Middle frontal gyrus (tissue), 1 donor: ENCODE measurements around the gene PMEPA1.

Experiments used
- DNase-seq: peaks from one replicate; pipeline ENCODE4 v3.0.0-alpha.2; 2015; ENCODE audit warnings: low spot score; ENCODE audit errors: extremely low spot score

Gene PMEPA1

GRCh38 chr20:57737349-57737748 is 27.5 kb upstream of the PMEPA1 start:
- DNase-seq: no peak

DNA sequence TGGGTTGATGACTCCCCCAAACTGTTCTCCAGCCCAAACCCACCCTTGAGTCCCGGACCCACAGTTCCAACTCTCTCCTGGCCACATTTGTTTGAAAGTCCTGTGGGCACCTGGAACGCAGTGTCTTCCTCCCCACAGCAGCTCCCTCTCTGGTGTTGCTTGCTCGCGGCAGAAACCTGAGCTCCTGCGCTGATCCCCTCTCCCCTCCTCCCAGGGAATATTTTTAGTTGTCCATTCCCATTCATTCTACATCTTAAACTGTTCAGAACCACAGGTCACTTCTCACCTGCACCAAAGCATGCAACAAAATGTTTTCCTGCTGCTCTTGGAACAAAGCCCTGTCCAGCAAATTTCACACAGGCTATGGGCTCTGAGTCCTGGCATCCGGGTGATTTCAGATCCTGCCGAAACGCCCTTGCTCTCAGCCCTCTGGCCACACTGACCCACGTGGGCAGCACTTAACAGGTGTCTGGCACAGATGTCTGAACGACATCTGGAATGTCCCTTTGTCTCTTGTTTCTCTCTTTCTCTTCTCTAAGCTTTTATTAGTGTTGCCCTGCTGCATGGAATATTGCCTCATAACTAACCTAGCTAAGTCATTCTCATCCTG is 27.0 kb upstream of the PMEPA1 start:
- no peak for DNase-seq

GRCh38 chr20:57735831-57736737 is 26.3 kb upstream of the PMEPA1 start:
- no peak for DNase-seq

DNA sequence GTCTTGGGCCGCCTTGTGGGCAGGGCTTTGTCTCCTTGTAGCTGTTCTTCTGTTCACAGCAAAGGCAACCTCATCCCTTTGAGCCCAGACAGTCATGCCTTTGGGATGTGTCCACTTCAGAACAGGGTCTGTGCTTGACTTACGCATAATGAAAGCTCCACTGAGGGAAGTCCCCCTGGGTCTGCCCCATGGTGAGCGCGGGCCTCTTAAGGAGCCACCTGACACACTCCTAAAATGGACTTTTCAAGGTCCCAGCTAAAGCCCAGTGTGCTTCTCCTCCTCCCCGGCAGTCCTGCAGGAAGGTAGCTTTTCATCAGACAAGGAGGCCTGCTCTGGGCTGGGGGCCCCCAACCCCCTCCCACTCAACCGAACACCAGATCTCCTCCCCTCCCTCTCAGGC is 24.9 kb upstream of the PMEPA1 start:
- DNase-seq: no peak

DNA sequence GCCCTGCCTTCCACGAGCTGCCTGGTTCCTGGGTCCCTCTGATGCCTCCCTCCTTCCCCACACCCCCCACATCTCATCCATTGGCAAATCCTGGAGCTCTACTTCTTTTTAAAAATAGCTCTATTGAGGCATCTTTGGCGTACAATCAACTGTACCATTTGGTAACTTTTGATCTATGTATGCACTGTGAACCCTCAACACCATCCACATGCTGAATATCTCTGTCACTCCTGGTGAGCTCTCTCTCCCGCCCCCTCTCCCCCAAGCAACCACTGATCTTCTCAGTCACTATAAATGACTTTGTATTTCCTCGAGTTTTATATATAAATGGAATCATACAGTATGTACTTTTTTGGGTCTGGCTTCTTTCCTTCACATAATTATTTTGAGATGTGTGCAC is 22.4 kb upstream of the PMEPA1 start:
- no peak for DNase-seq

DNA sequence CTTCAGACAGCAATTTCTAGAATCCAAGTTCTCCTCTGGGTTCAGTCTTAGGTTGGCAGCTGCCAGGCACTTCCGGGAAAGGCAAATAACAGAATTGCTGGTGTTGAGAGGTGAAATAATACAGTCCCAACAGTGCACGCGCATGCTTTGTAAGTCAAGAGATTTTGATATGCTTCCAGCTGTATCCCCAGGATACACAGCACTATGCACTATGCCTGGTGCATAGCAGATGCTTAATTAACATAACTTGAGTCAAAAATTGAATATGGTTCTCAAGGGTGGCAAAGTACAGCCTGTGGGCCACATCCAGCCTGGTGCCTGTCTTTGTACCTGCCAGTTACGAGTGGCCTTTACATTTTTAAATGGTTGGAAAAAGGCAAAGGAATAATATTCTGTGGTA is 18.9 kb upstream of the PMEPA1 start:
- no peak for DNase-seq

GRCh38 chr20:57727863-57728262 is 18.0 kb upstream of the PMEPA1 start:
- DNase-seq: no peak

GRCh38 chr20:57725636-57726035 is 15.8 kb upstream of the PMEPA1 start:
- no peak for DNase-seq

GRCh38 chr20:57724610-57725405 is 15.0 kb upstream of the PMEPA1 start:
- DNase-seq: no peak

GRCh38 chr20:57723816-57724215 is 14.0 kb upstream of the PMEPA1 start:
- no peak for DNase-seq

DNA sequence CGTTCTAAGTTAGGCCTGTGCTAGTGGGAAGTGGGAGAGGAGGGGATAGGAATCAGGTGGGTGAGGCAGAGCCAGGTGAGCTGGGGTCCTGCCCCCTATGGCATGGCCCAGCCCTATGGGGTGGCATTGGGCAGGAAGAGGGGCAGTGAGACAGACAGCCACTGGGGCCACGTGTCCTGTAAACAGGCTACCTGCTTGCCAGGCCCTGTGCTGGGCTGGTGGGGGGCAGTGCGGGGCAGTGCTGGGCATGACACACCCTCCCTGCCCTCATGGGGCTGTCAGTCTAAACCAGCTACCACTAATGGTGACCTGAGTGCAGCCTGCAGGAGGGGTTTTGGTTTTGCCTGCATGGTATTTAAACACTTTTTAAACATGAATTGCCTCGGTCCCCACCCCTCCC is 10.1 kb upstream of the PMEPA1 start:
- no peak for DNase-seq

DNA sequence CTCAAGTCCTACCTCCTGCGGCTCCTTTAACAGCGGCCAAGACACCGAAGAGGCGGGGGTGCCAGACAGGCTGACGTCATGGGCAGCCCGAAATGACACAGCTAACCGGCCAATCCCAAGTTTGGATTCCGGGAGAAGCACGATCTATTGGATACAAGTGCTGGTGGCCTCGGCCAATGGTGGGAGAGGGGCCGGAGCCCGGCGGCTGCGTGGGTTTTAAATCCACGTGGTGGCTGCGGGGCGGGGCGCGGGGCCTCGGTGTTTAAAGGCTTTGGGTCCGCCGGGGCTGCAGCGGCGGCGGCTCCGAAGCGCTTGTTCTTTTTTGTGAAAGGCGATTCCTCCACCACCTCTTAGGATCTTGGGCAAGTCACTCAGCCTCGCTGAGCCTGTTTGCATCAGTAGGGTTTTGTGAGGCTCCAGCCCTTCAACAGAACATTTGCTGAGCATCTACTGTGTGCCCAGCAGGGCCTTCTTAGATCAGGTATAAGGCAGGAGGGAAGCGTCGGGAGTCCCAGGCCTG is 8.7 kb upstream of the PMEPA1 start:
- DNase-seq: peak; percentile 97

- no peak for DNase-seq
Measured at GRCh38 chr20:57717797-57718196, 8.0 kb upstream of the PMEPA1 start.

DNA sequence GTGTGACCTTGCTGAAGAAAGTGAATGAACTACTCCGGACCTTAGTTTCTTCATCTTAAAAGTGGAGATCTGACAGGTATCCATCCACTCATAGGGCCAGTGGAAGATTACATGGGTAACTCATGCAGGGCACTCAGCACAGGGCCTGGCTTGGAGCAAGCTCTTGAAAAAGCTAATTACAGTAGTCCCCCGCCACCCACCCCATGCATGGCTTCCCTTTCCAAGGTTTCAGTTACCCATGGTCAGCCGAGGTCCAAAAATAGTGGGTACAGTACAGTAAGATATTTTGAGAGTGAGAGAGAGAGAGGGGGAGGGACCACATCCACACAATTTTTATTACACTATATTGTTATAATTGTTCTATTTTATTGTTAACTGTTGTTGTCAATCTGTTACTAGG is 7.1 kb upstream of the PMEPA1 start:
- no peak for DNase-seq

DNA sequence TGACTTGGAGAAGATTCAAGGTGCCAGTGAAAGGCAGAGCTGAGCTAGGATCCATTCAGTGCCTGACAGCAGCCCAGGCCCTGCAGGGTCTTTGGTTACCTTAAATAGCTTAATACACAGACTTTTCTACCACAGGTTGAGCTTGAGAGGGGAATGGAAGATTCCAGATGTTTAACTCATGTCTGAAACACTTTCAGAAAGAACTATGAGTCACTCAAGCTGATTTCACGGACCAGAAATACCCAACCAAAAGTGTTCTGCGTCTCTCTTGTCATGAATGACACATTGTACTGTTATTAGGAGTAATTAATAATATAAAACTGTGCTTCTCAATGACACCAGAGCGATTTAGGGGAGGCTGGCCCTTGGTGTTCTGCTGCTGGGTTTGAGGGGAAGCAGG is 6.4 kb upstream of the PMEPA1 start:
- DNase-seq: no peak

DNA sequence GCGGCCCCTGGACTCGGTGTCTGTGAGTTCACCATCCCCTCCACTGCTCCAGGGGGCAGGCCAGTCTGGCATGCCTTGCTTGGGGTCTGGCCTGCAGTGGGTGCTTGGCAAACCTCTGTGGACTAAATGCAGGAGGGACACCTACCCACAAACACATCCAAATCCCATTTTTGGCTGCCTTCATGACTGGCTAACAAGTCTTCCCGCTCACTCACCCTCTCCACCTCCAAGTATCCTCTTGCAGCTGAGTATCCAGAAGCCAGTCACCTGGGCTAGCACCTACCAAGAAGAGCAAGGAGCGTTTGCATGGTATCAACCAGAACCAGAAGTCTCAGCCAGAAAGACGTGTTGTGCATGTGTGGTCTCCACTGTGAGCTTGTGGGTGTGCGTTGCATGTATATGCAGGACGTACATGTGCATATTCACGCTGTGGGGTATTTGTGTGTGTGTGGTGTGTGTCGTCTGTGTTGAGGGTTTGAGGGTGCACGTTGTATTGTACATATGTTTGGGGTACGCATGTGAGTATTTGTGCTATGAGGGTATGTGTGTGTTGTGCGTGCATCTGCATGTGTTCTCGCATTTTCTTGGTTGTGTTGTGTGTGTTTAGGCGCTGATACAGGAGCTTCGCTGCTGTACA is 5.6 kb upstream of the PMEPA1 start:
- no peak for DNase-seq

- DNase-seq: no peak
Measured at GRCh38 chr20:57714409-57715267, 4.8 kb upstream of the PMEPA1 start.

GRCh38 chr20:57713951-57714350 is 4.1 kb upstream of the PMEPA1 start:
- no peak for DNase-seq

GRCh38 chr20:57713505-57713903 is 3.7 kb upstream of the PMEPA1 start:
- DNase-seq: no peak

- no peak for DNase-seq
Measured at GRCh38 chr20:57712851-57713504, 3.2 kb upstream of the PMEPA1 start.
